ENCODE data around the gene PRUNE2. TPM values are rescaled to one million over a fixed set of nuclear protein-coding genes. Genes with fewer than 3 reads are reported as not detected.

The PRUNE2 gene
- total RNA-seq, 1 donor from 2014 or later: 8.7 TPM

DNA sequence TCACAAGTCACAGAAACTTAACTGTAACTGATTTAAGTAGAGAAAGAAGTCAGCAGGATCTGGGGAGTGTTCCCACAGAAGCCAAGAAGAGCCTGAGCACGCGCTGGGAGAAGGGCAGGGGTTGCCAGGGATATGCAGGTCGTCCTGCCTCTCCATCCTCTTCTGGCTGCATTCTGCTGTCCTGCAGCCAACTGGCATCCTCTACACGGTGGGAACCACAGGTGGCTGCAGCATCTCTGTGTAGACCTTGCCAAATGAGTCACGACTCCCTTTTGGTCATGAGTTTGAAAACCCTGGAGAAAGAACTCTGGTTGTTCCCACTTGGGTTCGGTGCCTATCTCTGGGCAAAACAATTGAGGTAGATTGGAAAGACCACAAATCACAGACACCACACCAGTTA is 180.0 kb downstream of the PRUNE2 start:
- FAIRE-seq (no peak), DNase-seq (ENCODE audit: low read depth) (no peak)
- H3K27ac Mint-ChIP-seq (ENCODE audit: unreplicated experiment): no peak overlapping the region
- Histone ChIP-seq H2AFZ (ENCODE audit: low read depth, low read length) (no peak overlapping the region), H3K4me3 (ENCODE audit: insufficient read depth, low read depth, low read length) (no peak overlapping the region), H3K4me2 (ENCODE audit: low read length) (no peak overlapping the region), H3K36me3 (ENCODE audit: insufficient read depth, low read length) (no peaks in the 10 kb centered on the region), H3K9me3 (ENCODE audit: insufficient read depth, low read depth, low read length) (no peaks in the 10 kb centered on the region), H3K79me2 (ENCODE audit: insufficient read depth, low read length) (no peaks in the 10 kb centered on the region), H3K27me3 (ENCODE audit: insufficient read depth, low read length) (peaks cover 2% of the 10 kb centered on the region), H3K27ac (ENCODE audit: low read depth, low read length) (no peak overlapping the region), H3K4me1 (ENCODE audit: insufficient read depth, low read length) (no peaks in the 10 kb centered on the region), H3K9ac (ENCODE audit: low read length) (no peak overlapping the region), H4K20me1 (ENCODE audit: insufficient read depth, low read length) (no peaks in the 10 kb centered on the region)
- H3K27me3 Mint-ChIP-seq (ENCODE audit: low read depth, unreplicated experiment): peaks cover 5% of the 10 kb centered on the region
- TF ChIP-seq EZH2 (IDR thresholded peaks at IDR 0.05; ENCODE audit: insufficient read depth, low read length): no peak
- no peak for TF ChIP-seq CTCF (IDR thresholded peaks at IDR 0.05; ENCODE audit: insufficient read depth, low read depth, low read length)
- H3K36me3 Mint-ChIP-seq (ENCODE audit: low read depth, unreplicated experiment): no peaks in the 10 kb centered on the region
- peaks cover 3% of the 10 kb centered on the region for H3K4me1 Mint-ChIP-seq (ENCODE audit: low read depth, unreplicated experiment)
- no peaks in the 10 kb centered on the region for H3K9me3 Mint-ChIP-seq (ENCODE audit: unreplicated experiment)
- H3K4me3 Mint-ChIP-seq (ENCODE audit: unreplicated experiment): no peak overlapping the region

GRCh38 chr9:76725011-76725546 is 180.8 kb downstream of the PRUNE2 start:
- Histone ChIP-seq H4K20me1 (ENCODE audit: insufficient read depth, low read length) (no peaks in the 10 kb centered on the region), H3K79me2 (ENCODE audit: insufficient read depth, low read length) (no peaks in the 10 kb centered on the region), H3K36me3 (ENCODE audit: insufficient read depth, low read length) (no peaks in the 10 kb centered on the region), H3K4me1 (ENCODE audit: insufficient read depth, low read length) (no peaks in the 10 kb centered on the region), H2AFZ (ENCODE audit: low read depth, low read length) (no peak overlapping the region), H3K9me3 (ENCODE audit: insufficient read depth, low read depth, low read length) (no peaks in the 10 kb centered on the region), H3K27me3 (ENCODE audit: insufficient read depth, low read length) (peaks cover 2% of the 10 kb centered on the region), H3K4me3 (ENCODE audit: insufficient read depth, low read depth, low read length) (no peak overlapping the region), H3K4me2 (ENCODE audit: low read length) (no peak overlapping the region), H3K9ac (ENCODE audit: low read length) (no peak overlapping the region), H3K27ac (ENCODE audit: low read depth, low read length) (no peak overlapping the region)
- Mint-ChIP-seq H3K36me3 (ENCODE audit: low read depth, unreplicated experiment) (no peaks in the 10 kb centered on the region), H3K4me3 (ENCODE audit: unreplicated experiment) (no peak overlapping the region), H3K27ac (ENCODE audit: unreplicated experiment) (no peak overlapping the region), H3K4me1 (ENCODE audit: low read depth, unreplicated experiment) (no peaks in the 10 kb centered on the region), H3K27me3 (ENCODE audit: low read depth, unreplicated experiment) (peaks cover 5% of the 10 kb centered on the region), H3K9me3 (ENCODE audit: unreplicated experiment) (no peaks in the 10 kb centered on the region)
- TF ChIP-seq CTCF (IDR thresholded peaks at IDR 0.05; ENCODE audit: insufficient read depth, low read depth, low read length) (no peak), EZH2 (IDR thresholded peaks at IDR 0.05; ENCODE audit: insufficient read depth, low read length) (no peak)
- DNase-seq (ENCODE audit: low read depth): no peak
- no peak for FAIRE-seq

GRCh38 chr9:76720245-76720644 is 185.7 kb downstream of the PRUNE2 start:
- Histone ChIP-seq H3K79me2 (ENCODE audit: insufficient read depth, low read length) (no peaks in the 10 kb centered on the region), H3K4me1 (ENCODE audit: insufficient read depth, low read length) (no peaks in the 10 kb centered on the region), H3K4me3 (ENCODE audit: insufficient read depth, low read depth, low read length) (no peak overlapping the region), H3K27ac (ENCODE audit: low read depth, low read length) (no peak overlapping the region), H3K27me3 (ENCODE audit: insufficient read depth, low read length) (no peaks in the 10 kb centered on the region), H3K9me3 (ENCODE audit: insufficient read depth, low read depth, low read length) (no peaks in the 10 kb centered on the region), H2AFZ (ENCODE audit: low read depth, low read length) (no peak overlapping the region), H4K20me1 (ENCODE audit: insufficient read depth, low read length) (no peaks in the 10 kb centered on the region), H3K36me3 (ENCODE audit: insufficient read depth, low read length) (no peaks in the 10 kb centered on the region), H3K4me2 (ENCODE audit: low read length) (no peak overlapping the region), H3K9ac (ENCODE audit: low read length) (no peak overlapping the region)
- H3K27me3 Mint-ChIP-seq (ENCODE audit: low read depth, unreplicated experiment): no peaks in the 10 kb centered on the region
- no peak for DNase-seq (ENCODE audit: low read depth)
- no peak overlapping the region for H3K4me3 Mint-ChIP-seq (ENCODE audit: unreplicated experiment)
- no peak for FAIRE-seq
- H3K9me3 Mint-ChIP-seq (ENCODE audit: unreplicated experiment): no peaks in the 10 kb centered on the region
- H3K36me3 Mint-ChIP-seq (ENCODE audit: low read depth, unreplicated experiment): no peaks in the 10 kb centered on the region
- peaks cover 10% of the 10 kb centered on the region for H3K4me1 Mint-ChIP-seq (ENCODE audit: low read depth, unreplicated experiment)
- no peak overlapping the region for H3K27ac Mint-ChIP-seq (ENCODE audit: unreplicated experiment)
- TF ChIP-seq EZH2 (IDR thresholded peaks at IDR 0.05; ENCODE audit: insufficient read depth, low read length) (no peak), CTCF (IDR thresholded peaks at IDR 0.05; ENCODE audit: insufficient read depth, low read depth, low read length) (no peak)
